Activated CD4-positive, alpha-beta T cell treated with anti-CD3 and anti-CD28 coated beads for 1 hour (primary cell): Measurements from ENCODE around the gene YBX2.

ENCODE experiments used
- DNase-seq: peaks from one replicate; pipeline ENCODE4 v3.0.0-alpha.2; 2020

The YBX2 gene

GRCh38 chr17:7322520-7323194 lies 28.2 kb upstream of the YBX2 start:
- no peak for DNase-seq

DNA sequence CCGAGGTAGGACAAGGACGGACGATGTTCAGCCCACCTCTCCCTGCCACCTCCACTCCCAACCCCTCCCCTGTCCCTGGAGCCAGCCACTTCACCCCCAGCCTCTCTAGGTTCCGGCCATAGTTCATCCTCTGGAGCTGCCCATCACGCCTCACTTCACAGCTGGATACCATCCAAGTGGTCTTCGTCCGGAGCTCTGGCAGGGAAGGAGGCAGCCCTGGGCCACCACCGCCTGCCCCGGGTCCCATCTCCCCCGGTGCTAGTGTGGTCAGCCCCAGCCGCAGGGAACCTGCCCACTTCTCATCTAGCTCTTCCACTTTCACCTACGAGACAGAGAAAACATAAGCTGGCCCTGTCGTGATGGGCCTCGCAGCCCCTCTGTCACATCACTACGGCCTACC lies 27.0 kb upstream of the YBX2 start:
- DNase-seq: no peak

DNA sequence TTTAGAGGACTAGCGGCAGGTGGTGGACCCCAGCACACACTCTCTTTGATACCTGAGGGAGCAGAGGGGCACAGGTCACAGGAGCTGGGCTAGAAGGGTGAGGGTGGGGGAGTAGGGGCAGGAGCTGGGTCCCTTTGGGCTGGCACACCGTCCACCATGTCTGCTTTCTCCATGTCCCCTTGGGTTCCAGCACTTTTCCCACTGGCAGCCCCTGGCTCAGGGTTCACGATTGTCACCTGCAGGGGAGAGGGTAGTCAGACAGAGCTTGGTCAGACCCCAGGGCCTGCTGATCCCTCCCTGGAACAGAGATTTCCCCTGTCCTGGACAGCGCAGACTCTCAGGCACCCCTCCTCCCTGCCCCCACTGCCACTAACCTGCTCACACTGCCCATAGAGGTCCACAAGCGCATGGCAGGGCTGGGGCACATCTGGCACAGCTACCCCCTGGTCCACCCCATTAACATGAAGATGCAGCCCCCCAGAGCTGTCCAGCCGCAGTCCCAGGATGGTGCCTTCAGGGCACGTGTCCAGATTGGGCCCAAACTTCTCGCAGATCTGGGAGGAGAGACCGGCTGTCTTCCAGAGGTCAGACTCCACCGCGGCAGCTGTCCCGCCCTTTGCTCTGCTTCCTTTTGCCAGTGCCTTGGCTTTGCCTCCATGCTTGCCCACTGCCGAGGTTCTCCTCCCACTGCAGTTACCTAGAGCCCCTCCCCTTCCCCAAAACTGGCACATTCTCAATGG lies 23.9 kb upstream of the YBX2 start:
- no peak for DNase-seq

DNA sequence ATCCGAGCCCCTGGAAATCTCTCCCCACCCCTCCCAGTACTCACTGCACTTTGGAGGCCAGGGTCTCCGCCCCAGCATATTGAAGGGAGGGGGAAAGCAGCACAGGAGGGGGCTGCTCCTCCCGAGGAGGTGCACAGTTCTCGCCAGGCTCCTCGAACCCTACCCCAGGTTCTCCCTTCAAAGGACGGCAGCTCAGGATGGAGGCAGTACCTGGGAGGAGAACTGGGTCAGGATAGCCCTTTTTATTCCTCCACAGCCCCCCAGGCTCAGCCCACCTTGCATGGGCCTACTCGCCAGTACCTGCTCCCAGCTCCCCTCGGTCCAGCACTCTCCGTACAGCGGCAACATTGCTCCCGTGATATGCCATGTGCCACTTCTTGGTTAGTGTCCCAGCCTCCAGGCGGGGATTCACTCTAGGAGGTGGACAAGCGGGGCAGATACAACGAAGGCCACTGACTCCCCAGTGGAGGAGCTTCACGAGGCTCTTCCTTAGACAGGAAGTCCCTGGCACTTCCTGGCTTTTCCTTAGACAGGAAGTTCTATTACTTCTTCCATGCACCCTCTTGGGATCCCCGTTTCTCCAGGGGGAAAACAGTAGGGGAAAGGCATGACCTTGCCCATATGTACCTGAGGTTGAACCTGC lies 22.8 kb upstream of the YBX2 start:
- no peak for DNase-seq

- no peak for DNase-seq
Observed at GRCh38 chr17:7315570-7316235, 21.3 kb upstream of the YBX2 start.

GRCh38 chr17:7314719-7315569 lies 20.5 kb upstream of the YBX2 start, which contains the start of gene GPS2:
Gene GPS2, minus strand, starts transcription at chr17:7315360. Its CDS starts 308 bp downstream, at chr17:7315052.
- peak; percentile 92 for DNase-seq

DNA sequence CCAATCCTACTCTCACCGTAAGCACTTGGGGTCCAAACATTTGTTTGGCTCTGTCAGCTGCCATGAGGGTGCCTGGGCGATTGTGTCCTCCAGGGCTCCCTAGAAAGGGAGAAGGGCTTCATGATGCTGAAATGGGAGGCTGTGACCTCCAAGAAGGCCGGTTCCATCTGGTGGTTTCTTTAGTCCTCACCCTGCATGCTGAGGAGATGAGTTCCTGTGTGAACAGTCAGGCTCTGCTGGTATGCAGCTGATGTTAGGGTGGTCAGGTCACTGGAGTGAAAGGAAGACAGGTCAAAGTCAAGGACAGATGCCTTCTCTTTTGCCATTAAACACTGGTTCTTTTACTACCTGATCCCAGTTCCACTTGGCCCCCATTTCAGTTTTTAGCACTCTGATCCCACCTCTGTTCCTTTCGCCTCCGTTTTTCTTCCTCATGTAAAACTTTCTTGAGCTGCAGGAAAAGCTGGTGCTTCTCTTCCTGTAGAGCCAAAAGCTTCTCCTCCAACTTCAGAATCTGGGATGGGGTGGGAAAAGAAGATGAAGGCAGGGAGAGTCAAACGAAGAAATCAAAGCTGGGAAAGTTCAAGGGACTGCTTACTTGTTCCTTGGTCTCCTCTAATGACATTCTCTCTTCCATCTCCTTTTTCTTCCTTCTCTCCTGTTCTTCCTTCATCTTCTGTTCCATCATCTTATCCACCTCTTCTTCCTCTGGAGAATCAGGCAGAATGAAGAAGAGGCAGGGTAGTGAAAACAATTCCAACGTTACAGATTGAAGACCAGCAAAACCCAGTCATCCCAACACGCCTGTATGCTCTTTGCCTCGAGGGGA lies 19.7 kb upstream of the YBX2 start:
- DNase-seq: no peak

DNA sequence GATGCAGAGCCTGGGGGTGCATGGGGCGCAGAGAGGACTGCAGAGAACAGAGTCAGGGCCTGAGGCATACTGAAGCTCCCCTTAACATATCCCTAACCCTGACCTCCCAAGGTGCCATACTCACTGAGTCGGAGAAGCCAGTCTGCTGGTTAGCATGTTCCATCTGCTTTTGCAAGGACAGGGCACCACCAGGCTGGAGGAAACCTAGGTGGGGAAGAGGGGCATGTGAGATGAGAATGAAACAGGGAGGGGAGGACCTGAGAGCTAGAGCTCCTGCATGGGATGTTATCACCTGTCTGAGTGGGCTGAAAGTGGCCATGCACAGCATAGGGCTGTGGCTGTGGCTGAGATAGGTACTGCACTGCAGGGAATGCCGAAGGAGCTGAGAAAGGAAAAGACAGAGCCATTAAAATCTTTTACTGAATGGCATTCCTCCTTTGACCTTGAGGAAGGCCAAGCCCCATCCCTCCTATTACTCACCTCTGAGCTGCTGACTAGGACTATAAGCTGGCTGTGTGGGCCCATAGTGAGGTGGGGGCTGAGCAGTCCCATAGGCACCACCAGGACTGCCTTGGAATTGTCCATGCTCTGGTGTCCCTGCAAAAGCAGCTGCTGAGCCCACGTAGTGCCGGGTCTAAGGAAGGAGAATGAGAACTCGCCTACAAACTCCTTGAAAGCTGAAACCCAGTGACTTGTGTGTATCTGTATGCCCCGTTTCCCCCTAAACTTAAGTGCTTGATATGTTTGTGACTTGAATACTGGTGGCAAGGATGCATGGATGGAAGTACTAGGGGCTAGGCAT lies 18.9 kb upstream of the YBX2 start:
- DNase-seq: no peak

DNA sequence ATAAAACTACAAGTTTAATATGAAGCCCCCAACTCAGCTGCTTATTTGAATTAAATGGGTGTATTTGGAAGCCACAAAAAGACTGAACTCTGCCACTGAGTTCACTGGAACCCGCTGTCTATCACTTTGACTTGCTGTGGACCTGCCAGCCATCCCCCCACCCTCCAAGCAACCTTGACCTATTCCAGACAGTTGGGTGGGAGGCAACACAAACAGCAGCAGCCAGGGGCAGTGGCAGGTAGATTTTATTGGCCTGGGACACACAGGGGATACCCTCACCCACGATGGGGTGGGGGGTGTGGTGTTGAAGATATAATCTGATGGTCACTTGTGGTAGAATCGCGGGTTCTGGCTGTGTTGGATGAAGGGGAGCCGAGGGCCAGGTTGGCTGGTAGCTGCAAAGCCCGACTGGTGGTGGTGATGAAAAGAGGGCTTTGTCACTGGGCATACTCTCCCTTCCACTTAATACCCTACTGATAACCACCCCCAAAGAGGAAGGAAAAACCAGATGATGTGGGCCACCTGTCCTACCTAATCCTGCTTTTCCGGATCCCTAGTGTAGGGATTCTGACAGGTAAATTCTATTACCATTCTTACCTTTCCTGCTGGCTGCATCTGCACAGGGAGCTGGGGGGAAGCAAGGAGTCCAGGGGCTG lies 18.1 kb upstream of the YBX2 start:
- no peak for DNase-seq

GRCh38 chr17:7311110-7311705 lies 16.8 kb upstream of the YBX2 start:
- no peak for DNase-seq

- no peak for DNase-seq
Observed at GRCh38 chr17:7309628-7310027, 15.2 kb upstream of the YBX2 start.

GRCh38 chr17:7308625-7309433 lies 14.4 kb upstream of the YBX2 start:
- DNase-seq: peak; percentile 77

- peak; percentile 43 for DNase-seq
Observed at GRCh38 chr17:7307686-7308624, 13.5 kb upstream of the YBX2 start.

- DNase-seq: peak; percentile 100
Observed at GRCh38 chr17:7306911-7307685, 12.7 kb upstream of the YBX2 start, which contains the start of gene EIF5A. Gene EIF5A, plus strand, starts transcription at chr17:7307628. Its CDS starts 2,008 bp downstream, at chr17:7309636.

DNA sequence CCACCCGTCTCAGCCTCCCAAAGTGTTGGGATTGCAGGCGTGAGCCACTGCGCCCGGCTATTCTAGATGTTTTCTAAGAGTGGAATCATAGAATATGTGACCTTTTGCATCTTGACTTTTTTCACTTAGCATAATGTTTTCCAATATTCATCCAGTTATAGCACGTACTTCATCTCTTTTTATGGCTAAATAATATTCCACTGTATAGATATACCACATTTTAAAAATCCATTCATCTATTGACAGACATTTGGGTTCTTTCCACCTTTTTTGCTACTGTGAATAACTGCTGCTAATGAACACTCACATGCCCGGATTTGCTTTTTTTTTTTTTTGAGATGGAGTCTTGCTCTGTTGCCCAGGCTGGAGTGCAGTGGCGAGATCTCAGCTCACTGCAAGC lies 9.7 kb upstream of the YBX2 start:
- no peak for DNase-seq

GRCh38 chr17:7296189-7296861 lies 1.9 kb upstream of the YBX2 start:
- DNase-seq: peak; percentile 42
